A549 (cell line): ENCODE measurements around the gene CAMKK2.

ENCODE experiments used
- CHD2 ChIP-seq: fragments of 150-350 bp; IDR thresholded peaks from 2 replicates; pipeline ENCODE4 v1.6.1; 2014; ENCODE audit warnings: low read length; ENCODE audit not compliant: partially characterized antibody
- GATA3 ChIP-seq: IDR thresholded peaks from 2 replicates; pipeline ENCODE4 v1.6.1; 2012; ENCODE audit warnings: borderline replicate concordance
- HOXB5 ChIP-seq: fragments of 250-450 bp; sonication (Bioruptor Pico); IDR thresholded peaks from 2 replicates; pipeline ENCODE4 v1.5.0; 2020; ENCODE audit warnings: mild to moderate bottlenecking, moderate library complexity
- PHF8 ChIP-seq: fragments of 200-600 bp; sonication (generic); IDR thresholded peaks from 2 replicates; pipeline ENCODE4 v1.6.1; 2016; ENCODE audit warnings: low read depth, mild to moderate bottlenecking, antibody characterized with exemption, moderate library complexity, borderline replicate concordance
- POLR2AphosphoS2 ChIP-seq: conservative IDR thresholded peaks from 2 replicates; pipeline ENCODE4 v1.6.1; 2012; ENCODE audit warnings: low read length, improper control_type of control experiment, inconsistent platforms
- RAD21 ChIP-seq, 2 experiments: fragments of >200 bp in 1 of 2; sonication (Bioruptor Twin) in 1 of 2; formaldehyde crosslinking in 1 of 2; IDR thresholded peaks in 1 of 2; conservative IDR thresholded peaks in 1 of 2; 2 replicates in 1 of 2; 3 replicates in 1 of 2; pipeline ENCODE4 v1.6.1; 2012 to 2018; ENCODE audit warnings: inconsistent platforms in 1 of 2
- TF ChIP-seq, protein P1 (sequence below): fragments of >200 bp; sonication (Bioruptor Twin); formaldehyde crosslinking; IDR thresholded peaks from 3 replicates; pipeline ENCODE4 v1.5.1; 2016

DNA sequence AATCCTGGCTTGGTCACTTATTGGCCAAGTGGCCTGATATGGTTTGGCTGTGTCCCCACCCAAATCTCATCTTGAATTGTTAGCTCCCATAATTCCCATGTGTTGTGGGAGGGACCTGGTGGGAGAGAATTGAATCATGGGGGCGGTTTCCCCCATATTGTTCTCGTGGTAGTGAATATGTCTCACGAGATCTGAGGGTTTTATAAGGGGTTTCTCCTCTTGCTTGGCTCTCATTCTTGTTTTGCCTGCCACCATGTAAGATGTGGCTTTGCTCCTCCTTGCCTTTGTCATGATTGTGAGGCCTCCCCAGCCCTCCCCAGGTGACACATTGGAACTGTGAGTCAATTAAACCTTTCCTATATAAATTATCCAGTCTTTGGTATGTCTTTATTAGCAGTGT, 105.4 kb downstream of the CAMKK2 start:
- TF ChIP-seq CHD2 (no peak), GATA3 (no peak), POLR2AphosphoS2 (no peak), PHF8 (no peak), HOXB5 (CRISPR knock-in tag) (no peak), RAD21 (conservative IDR thresholded peaks at IDR 0.05 in 1 of 2, IDR thresholded peaks at IDR 0.05 in 1 of 2) (no peak)
- TF ChIP-seq, protein P1, sequence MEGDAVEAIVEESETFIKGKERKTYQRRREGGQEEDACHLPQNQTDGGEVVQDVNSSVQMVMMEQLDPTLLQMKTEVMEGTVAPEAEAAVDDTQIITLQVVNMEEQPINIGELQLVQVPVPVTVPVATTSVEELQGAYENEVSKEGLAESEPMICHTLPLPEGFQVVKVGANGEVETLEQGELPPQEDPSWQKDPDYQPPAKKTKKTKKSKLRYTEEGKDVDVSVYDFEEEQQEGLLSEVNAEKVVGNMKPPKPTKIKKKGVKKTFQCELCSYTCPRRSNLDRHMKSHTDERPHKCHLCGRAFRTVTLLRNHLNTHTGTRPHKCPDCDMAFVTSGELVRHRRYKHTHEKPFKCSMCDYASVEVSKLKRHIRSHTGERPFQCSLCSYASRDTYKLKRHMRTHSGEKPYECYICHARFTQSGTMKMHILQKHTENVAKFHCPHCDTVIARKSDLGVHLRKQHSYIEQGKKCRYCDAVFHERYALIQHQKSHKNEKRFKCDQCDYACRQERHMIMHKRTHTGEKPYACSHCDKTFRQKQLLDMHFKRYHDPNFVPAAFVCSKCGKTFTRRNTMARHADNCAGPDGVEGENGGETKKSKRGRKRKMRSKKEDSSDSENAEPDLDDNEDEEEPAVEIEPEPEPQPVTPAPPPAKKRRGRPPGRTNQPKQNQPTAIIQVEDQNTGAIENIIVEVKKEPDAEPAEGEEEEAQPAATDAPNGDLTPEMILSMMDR, result no peak
